HG03159 (cell line): Measurements from ENCODE around the gene CKS2.
"Not testable (repeated sequence)": the region's sequence is repeated elsewhere in the genome, so short reads cannot be mapped to it uniquely, and the experiment has no call there.

Experiments used
- ATAC-seq: cut with Tn5 transposase; IDR thresholded peaks from one replicate; pipeline ENCODE4 v1.9.1; 2021; ENCODE audit warnings: mild to moderate bottlenecking, moderate library complexity; ENCODE audit not compliant: unreplicated experiment

CKS2 gene

GRCh38 chr9:89309608-89310474, 1.2 kb upstream of the CKS2 start:
- no peak for ATAC-seq

GRCh38 chr9:89311346-89312221, 589 bp downstream of the CKS2 start:
- no peak for ATAC-seq

DNA sequence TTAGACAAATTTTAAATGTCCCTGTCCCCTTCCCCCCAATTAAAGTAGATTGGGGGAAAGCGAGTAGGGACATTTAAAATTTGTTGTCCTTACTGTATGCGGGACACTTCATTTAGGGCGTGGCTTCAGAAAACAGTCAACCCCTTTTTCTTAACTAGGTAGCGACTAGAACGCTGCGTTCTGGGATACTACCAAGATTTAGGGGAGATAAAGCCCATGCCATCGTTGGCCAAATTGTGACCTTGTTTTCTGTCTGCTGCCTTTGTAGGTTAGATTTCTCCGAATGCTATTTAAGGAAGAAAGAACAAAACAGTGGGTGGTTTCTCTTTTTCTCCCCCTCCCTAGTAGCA, 1.2 kb downstream of the CKS2 start:
- no peak for ATAC-seq

- ATAC-seq = no peak
Observed at GRCh38 chr9:89313842-89314241, 2.8 kb downstream of the CKS2 start.

- no peak for ATAC-seq
Observed at GRCh38 chr9:89314955-89315354, 4.0 kb downstream of the CKS2 start.

DNA sequence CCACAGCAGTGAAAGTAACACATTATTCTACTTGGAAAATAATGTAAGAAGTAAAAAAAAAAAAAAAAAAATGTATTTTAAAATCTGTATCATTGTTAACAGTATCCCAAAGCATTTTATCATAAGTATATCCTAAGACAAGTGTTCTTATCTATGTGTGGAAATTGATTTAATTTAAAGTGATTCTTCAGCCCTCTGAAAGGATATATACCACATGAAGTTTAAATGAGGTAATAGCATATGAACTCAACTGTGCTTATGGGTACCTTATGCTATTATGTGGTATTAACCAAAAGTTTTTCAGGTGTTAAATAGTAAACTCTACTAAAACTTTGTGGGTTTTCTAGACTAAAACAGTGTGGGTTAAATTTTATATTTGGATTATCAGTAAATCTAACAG, 4.5 kb downstream of the CKS2 start:
- no peak for ATAC-seq

DNA sequence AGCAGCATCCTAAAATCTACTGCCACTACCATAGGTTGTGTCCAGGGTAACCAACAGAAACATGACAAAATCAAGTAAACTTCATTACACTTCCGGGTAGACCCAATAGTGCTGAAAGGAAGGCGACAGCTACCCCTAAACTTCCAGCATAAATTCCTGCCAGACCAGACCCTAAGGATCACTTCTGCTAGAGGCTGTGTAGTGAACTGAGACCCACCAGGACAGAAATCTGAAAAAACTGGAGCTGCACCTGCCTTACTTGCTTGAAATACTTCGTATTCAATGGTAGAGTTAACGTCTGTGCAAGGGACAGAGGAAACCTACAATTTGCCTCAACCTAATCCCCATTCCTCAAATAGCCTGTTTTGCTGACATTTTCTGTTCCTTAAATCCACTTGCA, 6.3 kb downstream of the CKS2 start:
- no peak for ATAC-seq

DNA sequence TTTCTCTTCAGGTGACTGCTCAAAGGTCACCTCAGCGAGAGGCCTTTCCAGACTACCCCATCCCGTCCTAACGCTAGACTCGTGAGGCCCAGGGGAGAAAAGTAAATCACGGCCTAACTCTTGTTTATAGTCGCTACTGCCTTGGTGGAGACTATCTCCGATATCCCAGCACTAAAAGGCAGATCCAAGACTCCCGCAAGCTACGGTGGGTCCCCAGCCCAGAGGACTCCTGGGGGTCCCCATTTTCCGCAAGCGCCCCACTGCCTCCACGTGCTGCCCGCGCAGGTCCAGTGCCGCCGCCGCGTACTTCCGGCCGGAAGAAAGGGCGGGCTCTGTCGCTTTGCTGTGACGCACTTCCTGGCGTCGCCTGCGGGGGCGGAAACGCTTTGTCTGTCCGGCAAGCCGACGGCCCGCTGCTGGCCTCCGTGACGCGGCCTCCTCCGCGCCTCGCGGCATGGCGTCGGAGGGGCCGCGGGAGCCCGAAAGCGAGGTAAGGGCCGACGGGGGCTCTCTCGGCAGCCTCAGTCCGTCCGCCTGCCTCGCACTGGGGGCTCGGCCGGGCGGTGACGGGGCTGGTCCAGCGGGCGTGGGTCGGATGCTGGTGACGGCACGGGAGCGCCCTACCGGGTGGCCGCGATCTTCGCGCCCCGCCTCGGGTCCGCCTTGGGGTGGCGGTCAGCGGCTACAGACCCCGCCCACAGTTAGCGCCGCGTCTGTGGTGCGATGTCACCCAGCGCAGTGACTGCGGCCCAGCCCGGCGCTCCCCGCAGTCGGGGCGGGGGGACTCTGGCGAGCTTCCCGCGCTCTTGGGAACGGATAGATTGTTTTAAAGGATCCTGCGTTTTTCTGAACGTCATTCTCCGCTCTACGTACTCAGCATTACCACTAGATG, 7.4 kb downstream of the CKS2 start, which contains the start of gene SECISBP2:
TSS of gene SECISBP2 (plus strand) at position 378 of the 892 bp plus-strand sequence. CDS start at position 455, 77 bp downstream.
- ATAC-seq = peak; percentile 86

DNA sequence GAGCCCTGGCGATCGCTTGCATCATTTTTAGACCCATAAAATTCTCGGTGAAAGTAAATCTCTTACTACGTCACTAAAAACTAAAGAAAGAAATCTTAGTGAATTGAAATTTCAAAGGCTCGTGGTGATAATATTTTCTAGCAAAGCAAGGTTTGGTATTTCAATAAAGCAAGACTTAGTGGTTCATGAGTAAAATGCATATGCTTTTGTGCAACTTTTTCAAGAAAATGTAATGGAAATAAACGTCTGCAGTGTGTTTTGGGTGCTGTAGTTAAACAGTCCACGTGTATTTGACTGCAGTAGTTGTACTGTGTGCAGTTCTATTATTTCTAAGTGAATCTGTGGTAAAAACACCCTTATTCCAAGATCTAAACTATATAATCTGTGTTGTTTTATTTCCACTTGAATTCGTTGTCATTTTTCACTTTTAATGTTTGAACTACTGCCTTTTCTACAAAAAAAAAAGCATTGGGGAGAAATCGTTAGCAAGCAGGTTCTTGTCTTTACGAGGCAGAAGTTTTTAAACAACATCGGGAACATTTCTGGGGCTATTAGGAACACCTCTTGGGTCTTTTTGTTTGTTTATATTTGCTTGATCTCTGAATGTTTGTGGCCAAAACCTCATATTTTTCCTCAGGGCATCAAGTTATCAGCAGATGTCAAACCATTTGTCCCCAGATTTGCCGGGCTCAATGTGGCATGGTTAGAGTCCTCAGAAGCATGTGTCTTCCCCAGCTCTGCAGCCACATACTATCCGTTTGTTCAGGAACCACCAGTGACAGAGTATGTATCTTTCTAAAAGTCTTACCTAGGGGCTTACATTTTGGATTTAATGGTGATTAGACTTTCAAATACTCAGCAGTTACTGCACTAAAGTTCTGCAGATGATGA, 8.3 kb downstream of the CKS2 start:
- no peak for ATAC-seq

- no peak for ATAC-seq
Observed at GRCh38 chr9:89323390-89323789, 12.4 kb downstream of the CKS2 start.

DNA sequence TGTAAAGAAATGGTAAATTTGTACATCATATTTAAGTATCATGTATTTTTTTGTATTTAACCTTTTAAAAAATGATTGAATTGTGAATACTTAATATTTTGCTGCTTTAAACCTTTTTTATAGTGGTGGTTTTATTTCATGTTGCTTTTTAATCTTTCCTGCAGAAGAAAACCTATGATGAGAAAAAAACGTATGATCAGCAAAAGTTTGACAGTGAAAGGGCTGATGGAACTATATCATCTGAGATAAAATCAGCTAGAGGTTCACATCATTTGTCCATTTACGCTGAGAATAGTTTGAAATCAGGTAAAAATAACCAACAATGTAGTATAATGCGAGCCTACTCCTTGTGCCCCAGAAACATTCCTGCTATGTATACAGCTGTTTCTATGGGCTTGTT, 14.7 kb downstream of the CKS2 start:
- no peak for ATAC-seq

- no peak for ATAC-seq
Observed at GRCh38 chr9:89328064-89328463, 17.1 kb downstream of the CKS2 start.

GRCh38 chr9:89329917-89330316, 18.9 kb downstream of the CKS2 start:
- ATAC-seq = no peak

DNA sequence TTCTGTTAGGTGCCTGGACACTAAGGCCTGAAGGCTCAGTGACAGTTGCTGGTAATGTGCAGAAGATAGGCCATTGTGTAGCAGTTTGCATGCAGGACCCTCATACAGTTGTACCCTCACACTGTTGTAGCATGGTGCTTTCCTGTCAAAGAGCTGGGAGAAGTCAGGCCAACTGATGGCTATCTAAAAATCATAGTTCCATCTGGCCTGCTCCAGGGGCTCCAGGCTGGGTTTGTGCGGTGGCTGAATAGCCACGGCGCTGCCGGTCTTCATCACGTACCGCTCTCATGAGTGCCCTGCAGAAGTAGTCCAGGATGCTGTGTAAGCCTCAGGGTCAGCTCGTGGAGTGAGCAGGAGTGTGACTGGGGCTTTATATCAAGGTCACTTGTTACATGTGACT, 19.5 kb downstream of the CKS2 start:
- ATAC-seq = no peak

DNA sequence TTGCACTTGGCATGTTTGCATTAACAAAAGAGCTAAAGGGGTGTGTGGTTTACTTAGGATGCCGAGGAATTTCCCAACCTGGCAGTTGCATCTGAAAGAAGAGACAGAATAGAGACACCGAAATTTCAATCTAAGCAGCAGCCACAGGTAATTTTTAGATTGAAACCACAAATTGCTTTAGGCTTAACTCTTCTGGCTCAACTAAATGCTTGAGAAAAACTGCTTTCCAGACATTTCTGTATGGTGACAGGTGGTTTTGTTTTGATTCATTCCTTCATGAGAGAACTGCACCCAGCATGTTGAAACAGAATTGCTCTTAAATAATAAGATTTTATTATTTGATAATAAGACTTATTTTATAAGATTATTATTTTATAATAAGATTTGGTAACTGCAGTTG, 28.8 kb downstream of the CKS2 start:
- ATAC-seq = no peak

GRCh38 chr9:89340332-89340731, 29.3 kb downstream of the CKS2 start:
- ATAC-seq = no peak

DNA sequence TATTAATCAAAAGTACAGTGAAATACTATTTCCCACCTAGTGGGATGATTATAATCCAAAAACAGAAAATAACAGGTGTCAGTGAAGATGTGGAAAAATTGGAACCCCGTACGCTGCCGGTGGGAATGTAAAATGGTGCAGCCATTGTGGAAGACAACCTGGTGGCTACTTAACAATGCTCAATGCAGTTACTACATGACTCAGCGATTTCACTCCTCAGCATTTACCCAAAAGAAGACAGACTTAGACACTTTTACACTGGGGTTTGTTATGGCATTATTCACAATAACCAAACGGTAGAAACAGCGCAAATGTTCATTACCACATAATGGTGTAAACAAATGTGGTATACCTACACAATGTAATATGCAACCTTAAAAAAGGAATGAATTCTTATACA, 31.2 kb downstream of the CKS2 start:
- no peak for ATAC-seq

DNA sequence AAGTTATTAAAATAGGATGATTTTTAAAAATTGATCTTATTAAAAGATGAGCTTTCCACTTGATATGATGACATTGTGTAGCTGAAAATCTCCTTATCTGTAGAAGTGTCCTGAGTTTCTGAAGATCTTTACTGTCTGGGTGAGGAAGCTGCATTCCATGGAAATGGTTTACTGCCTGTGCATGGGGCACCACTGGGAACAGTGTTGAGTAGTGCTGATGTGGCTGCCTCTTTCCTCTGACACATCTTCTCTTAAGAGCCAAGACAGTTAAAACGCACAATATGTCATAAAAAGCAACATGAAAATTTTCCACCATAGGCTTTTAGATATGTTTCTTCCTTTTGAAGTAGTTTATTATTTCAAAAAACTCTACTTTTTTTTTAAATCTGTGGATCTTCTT, 32.0 kb downstream of the CKS2 start:
- ATAC-seq = no peak

GRCh38 chr9:89343812-89344211, 32.8 kb downstream of the CKS2 start:
- not testable (repeated sequence) for ATAC-seq

- ATAC-seq = no peak
Observed at GRCh38 chr9:89345476-89345875, 34.5 kb downstream of the CKS2 start.
